H1 (cell line): Measurements from ENCODE around the gene TM2D1. TPM values are rescaled to one million over a fixed set of nuclear protein-coding genes. Genes with fewer than 3 reads are reported as not detected.

Experiments
- CHD1 ChIP-seq: IDR thresholded peaks from 2 replicates; pipeline ENCODE4 v1.6.1; 2012; ENCODE audit warnings: low read depth, low read length, improper control_type of control experiment
- KDM1A ChIP-seq: fragments of 200-600, 300-600 bp; sonication (generic); IDR thresholded peaks from 2 replicates; pipeline ENCODE4 v1.7.1; 2016; ENCODE audit warnings: mild to moderate bottlenecking, low read length, borderline replicate concordance
- KDM4A ChIP-seq: IDR thresholded peaks from one replicate; pipeline ENCODE4 v1.7.1; 2012; ENCODE audit warnings: low read depth, mild to moderate bottlenecking, moderate library complexity, low read length, inconsistent platforms; ENCODE audit not compliant: severe bottlenecking
- POU5F1 ChIP-seq: IDR thresholded peaks from 2 replicates; pipeline ENCODE4 v1.6.1; 2011; ENCODE audit warnings: low read depth, mild to moderate bottlenecking, low read length, moderate library complexity
- RFX5 ChIP-seq: IDR thresholded peaks from 2 replicates; pipeline ENCODE4 v1.6.1; 2011; ENCODE audit warnings: low read depth, low read length, improper control_type of control experiment, borderline replicate concordance
- SIN3A ChIP-seq, 2 experiments: IDR thresholded peaks in 1 of 2; conservative IDR thresholded peaks in 1 of 2; 2 replicates each; pipeline ENCODE4 v1.6.1; 2011 to 2012; ENCODE audit warnings: low read length in 2 of 2, improper control_type of control experiment in 1 of 2, low read depth in 1 of 2, mild to moderate bottlenecking in 1 of 2
- polyA plus RNA-seq, 7 experiments: library from polyadenylated mRNA; depleted of rRNA in 3 of 7; stranded (reverse) in 5 of 7; unstranded in 2 of 7; fragments of >200 nt in 5 of 7; fragments of 200-250 nt in 2 of 7; gene quantifications; 1 replicate in 5 of 7; 2 replicates in 1 of 7; 4 replicates in 1 of 7; pipeline versions ENCODE4 v1.2.1 to v1.2.3, GENCODE V29; 2011 to 2013; ENCODE audit warnings: missing spikeins in 2 of 7, mixed read lengths in 2 of 7
- total RNA-seq: library from RNA; stranded (reverse); fragmentation: NEBNext Ultra II Directional; extraction: Animal tissue kit (Norgen Biotek cat#: 25700); gene quantifications from 2 replicates; pipeline ENCODE4 v1.2.1, GENCODE V29; 2021
- TF ChIP-seq, protein P1 (sequence below), 3 experiments: IDR thresholded peaks; 1 replicate in 2 of 3; 2 replicates in 1 of 3; pipeline versions ENCODE4 v1.5.1 to v1.6.1; 2011; ENCODE audit warnings: low read length in 3 of 3, mild to moderate bottlenecking in 3 of 3, inconsistent platforms in 2 of 3, low read depth in 1 of 3, moderate library complexity in 1 of 3; ENCODE audit not compliant: insufficient read depth in 1 of 3; ENCODE audit errors: control extremely low read depth in 1 of 3

The TM2D1 gene
- total and polyA plus RNA-seq, 2 of the 8 experiments (the other 6 are each of a cell fraction or from before 2014, with no cell fraction given): 17.7 to 20.5 TPM

DNA sequence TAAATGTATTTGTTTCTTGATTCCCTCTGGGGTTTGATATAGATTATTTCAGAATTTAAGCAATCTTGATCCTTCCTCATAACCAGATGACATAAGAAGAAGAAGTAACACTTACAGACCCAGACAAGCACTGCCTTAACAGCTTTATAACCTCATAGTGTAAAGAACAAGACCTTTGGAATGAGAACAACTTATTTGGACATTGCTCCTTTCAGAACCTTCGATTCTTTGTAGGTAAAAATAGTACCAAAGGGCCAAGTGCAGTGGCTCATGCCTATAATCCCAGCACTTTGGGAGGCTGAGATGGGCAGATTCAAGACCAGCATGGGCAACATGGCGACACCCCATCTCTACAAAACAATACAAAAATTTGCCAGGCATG is 15.0 kb downstream of the TM2D1 start (continued):
- TF ChIP-seq SIN3A (conservative IDR thresholded peaks at IDR 0.05 in 1 of 2, IDR thresholded peaks at IDR 0.05 in 1 of 2; ENCODE audit: low read depth in 1 of 2, low read length in 2 of 2): no peak
- TF ChIP-seq RFX5: no peak
- TF ChIP-seq KDM1A: no peak
- TF ChIP-seq, protein P1, sequence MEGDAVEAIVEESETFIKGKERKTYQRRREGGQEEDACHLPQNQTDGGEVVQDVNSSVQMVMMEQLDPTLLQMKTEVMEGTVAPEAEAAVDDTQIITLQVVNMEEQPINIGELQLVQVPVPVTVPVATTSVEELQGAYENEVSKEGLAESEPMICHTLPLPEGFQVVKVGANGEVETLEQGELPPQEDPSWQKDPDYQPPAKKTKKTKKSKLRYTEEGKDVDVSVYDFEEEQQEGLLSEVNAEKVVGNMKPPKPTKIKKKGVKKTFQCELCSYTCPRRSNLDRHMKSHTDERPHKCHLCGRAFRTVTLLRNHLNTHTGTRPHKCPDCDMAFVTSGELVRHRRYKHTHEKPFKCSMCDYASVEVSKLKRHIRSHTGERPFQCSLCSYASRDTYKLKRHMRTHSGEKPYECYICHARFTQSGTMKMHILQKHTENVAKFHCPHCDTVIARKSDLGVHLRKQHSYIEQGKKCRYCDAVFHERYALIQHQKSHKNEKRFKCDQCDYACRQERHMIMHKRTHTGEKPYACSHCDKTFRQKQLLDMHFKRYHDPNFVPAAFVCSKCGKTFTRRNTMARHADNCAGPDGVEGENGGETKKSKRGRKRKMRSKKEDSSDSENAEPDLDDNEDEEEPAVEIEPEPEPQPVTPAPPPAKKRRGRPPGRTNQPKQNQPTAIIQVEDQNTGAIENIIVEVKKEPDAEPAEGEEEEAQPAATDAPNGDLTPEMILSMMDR (IDR thresholded peaks at IDR 0.05; ENCODE audit: control extremely low read depth in 1 of 3, insufficient read depth in 1 of 3, low read depth in 1 of 3, low read length in 3 of 3): no peak
- no peak for TF ChIP-seq CHD1
- TF ChIP-seq POU5F1: no peak
- no peak for TF ChIP-seq KDM4A
